AG09319 (cell line): ENCODE data around the gene POT1.

ENCODE experiments used
- DNase-seq: peaks from one replicate; pipeline ENCODE4 v3.0.0-alpha.2; 2010; ENCODE audit warnings: low read depth; ENCODE audit errors: extremely low read depth
- CTCF ChIP-seq: IDR thresholded peaks from 2 replicates; pipeline ENCODE4 v1.5.1; 2011; ENCODE audit warnings: low read depth, mild to moderate bottlenecking, inconsistent platforms, low read length, moderate library complexity

The POT1 gene

GRCh38 chr7:124943472-124943871 is 13.8 kb upstream of the POT1 start:
- no peak for DNase-seq
- no peak for TF ChIP-seq CTCF

GRCh38 chr7:124942399-124942798 is 12.8 kb upstream of the POT1 start:
- DNase-seq: no peak
- TF ChIP-seq CTCF: no peak

- TF ChIP-seq CTCF: no peak
- no peak for DNase-seq
Measured at GRCh38 chr7:124940306-124940705, 10.7 kb upstream of the POT1 start.

- no peak for DNase-seq
- no peak for TF ChIP-seq CTCF
Measured at GRCh38 chr7:124938128-124938527, 8.5 kb upstream of the POT1 start.

GRCh38 chr7:124937076-124937475 is 7.5 kb upstream of the POT1 start:
- no peak for DNase-seq
- no peak for TF ChIP-seq CTCF

- no peak for TF ChIP-seq CTCF
- no peak for DNase-seq
Measured at GRCh38 chr7:124934841-124935240, 5.2 kb upstream of the POT1 start.

DNA sequence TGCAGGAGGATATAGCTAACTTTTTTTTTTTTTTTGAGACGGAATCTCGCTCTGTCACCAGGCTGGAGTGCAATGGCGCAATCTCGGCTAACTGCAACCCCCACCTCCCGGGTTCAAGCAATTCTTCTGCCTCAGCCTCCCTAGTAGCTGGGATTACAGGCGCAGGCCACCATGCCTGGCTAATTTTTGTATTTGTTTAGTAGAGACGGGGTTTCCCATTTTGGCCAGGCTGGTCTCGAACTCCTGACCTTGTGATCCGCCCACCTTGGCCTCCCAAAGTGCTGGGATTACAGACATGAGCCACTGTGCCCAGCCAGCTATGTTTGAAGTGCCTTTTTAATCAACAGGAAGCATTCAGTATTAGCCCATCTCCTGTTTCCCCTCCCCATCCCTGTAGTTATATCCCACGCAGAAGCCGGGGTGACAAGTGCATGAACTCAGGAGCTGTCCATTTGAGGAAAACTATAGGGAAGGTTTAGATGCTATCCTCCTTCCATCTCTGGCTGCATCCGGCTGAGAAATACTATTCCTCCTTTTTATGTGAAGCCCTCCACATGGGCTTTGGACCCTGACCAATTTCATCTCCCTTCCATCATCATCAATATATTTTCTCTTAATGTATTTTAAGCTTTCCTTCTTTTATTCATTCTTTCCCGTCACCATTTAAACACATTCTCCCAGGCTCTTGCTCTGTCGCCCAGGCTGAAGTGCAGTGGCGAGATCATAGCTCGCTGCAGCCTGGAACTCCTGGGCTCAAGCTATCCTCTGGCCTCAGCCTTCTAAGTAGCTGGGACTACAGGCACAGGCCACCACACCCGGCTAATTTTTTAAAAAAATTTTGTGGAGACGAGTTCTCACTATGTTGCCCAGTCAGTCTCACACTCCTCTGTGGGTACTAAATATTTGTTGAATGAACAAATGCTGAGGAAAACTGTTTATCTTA is 1.3 kb upstream of the POT1 start:
- no peak for TF ChIP-seq CTCF
- no peak for DNase-seq
